Measurements from ENCODE around the gene TSPAN3.

The TSPAN3 gene

DNA sequence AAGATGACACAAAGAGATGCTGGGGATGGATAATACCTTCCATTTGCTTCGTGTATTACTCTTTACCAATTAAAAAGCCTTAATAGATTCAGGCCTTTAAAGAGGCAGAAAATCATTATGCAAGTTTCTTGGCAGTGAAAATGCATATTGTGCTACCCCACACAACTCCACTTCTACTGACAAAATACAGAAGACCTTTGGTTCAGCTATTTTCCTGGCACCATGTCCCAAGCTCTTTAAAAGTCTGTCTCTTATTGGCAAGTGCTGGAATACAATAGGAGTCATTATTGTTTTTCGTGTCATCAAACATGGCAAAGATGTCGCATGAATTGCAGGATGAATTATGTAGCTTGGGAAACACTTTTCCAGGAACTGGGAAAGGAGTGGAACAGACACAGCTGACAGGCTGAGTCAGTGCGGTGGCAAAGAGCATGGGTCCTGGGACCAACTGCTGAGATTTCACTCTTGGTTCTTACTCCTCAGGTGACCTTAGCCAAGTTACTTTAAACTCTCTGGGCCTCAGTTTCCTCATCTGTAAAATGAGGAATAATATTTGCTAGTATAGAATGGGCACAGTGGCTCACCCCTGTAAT lies 5.5 kb upstream of the TSPAN3 start:
- H3K9ac ChIP-seq (ENCODE audit: low read depth, low read length, poor library complexity), result no peak overlapping the region
- DNase-seq (ENCODE audit: low spot score), result no peak
- H3K27me3 ChIP-seq (ENCODE audit: control insufficient read depth in 3 of 3, insufficient read depth in 3 of 3, low read depth in 1 of 3, low read length in 3 of 3), result no peaks in the 10 kb centered on the region
- no peak overlapping the region for H3K18ac ChIP-seq (ENCODE audit: low read length)
- H4K8ac ChIP-seq (ENCODE audit: low read depth, low read length), result no peak overlapping the region
- H2BK5ac ChIP-seq (ENCODE audit: low read length), result no peak overlapping the region
- no peak overlapping the region for H3K14ac ChIP-seq (ENCODE audit: low read length)
- H4K91ac ChIP-seq (ENCODE audit: low read depth, low read length, poor library complexity), result no peak overlapping the region
- no peaks in the 10 kb centered on the region for H3K9me3 ChIP-seq (replicated peaks in 1 of 2; ENCODE audit: control insufficient read depth in 2 of 2, insufficient read depth in 1 of 2, low read depth in 1 of 2, low read length in 2 of 2)
- H3K79me1 ChIP-seq (ENCODE audit: low read depth, low read length), result no peaks in the 10 kb centered on the region
- no peaks in the 10 kb centered on the region for H3K36me3 ChIP-seq (replicated peaks in 1 of 2; ENCODE audit: control insufficient read depth in 2 of 2, insufficient read depth in 2 of 2, low read length in 2 of 2)
- no peak overlapping the region for H2BK120ac ChIP-seq (ENCODE audit: low read depth, low read length)
- no peak overlapping the region for H3K23ac ChIP-seq (ENCODE audit: low read depth, low read length, poor library complexity)
- H3K4me3 ChIP-seq (ENCODE audit: low read length in 2 of 2), result no peak overlapping the region
- H2AK5ac ChIP-seq (ENCODE audit: low read depth, low read length), result no peak overlapping the region
- no peaks in the 10 kb centered on the region for H3K4me1 ChIP-seq (ENCODE audit: control insufficient read depth in 2 of 2, insufficient read depth in 1 of 2, low read depth in 1 of 2, low read length in 2 of 2)
- no peak overlapping the region for H2BK12ac ChIP-seq (ENCODE audit: low read length)
- H3K4ac ChIP-seq (ENCODE audit: low read length), result no peak overlapping the region
- no peak overlapping the region for H2BK15ac ChIP-seq (ENCODE audit: low read length)
- no peak overlapping the region for H2AFZ ChIP-seq (ENCODE audit: low read length)
- H3K4me2 ChIP-seq (ENCODE audit: insufficient read depth, low read length, poor library complexity, severe bottlenecking), result no peak overlapping the region
- H3K27ac ChIP-seq (replicated peaks; ENCODE audit: low read length), result no peak overlapping the region
- WGBS, 2 donors (ENCODE audit: extremely low coverage in 2 of 2, insufficient read length in 2 of 2, insufficient replicate concordance in 1 of 2), result no CpG with 5 or more reads among the region's 4 CpGs

DNA sequence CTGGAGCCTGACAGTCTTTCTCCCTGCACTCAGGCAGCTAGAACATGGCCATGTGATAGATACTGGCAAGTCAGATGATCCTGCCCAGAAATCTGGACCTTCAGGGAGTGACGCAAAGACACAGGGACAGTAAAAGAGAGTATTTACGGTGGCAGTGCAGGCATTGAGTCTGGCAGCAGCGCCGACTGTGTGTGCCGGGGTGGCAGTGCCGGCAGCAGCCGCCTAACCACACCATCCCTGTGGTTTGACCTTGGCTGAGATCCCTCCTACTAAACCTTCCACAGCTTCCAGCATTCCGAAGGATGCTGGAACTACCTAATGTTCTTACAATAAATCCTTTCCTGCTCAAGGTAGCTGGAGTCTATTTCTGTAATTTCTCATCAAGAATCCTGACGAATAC lies 4.6 kb upstream of the TSPAN3 start:
- Histone ChIP-seq H3K79me1 (ENCODE audit: low read depth, low read length) (no peaks in the 10 kb centered on the region), H2BK120ac (ENCODE audit: low read depth, low read length) (no peak overlapping the region), H3K18ac (ENCODE audit: low read length) (no peak overlapping the region), H3K14ac (ENCODE audit: low read length) (no peak overlapping the region), H4K8ac (ENCODE audit: low read depth, low read length) (no peak overlapping the region), H2BK12ac (ENCODE audit: low read length) (no peak overlapping the region), H3K4me1 (ENCODE audit: control insufficient read depth in 2 of 2, insufficient read depth in 1 of 2, low read depth in 1 of 2, low read length in 2 of 2) (no peaks in the 10 kb centered on the region), H3K4me3 (ENCODE audit: low read length in 2 of 2) (no peak overlapping the region), H3K4ac (ENCODE audit: low read length) (no peak overlapping the region), H4K91ac (ENCODE audit: low read depth, low read length, poor library complexity) (no peak overlapping the region), H3K23ac (ENCODE audit: low read depth, low read length, poor library complexity) (peak overlapping the region; percentile 55), H2AFZ (ENCODE audit: low read length) (no peak overlapping the region), H3K9ac (ENCODE audit: low read depth, low read length, poor library complexity) (no peak overlapping the region), H2BK15ac (ENCODE audit: low read length) (peak overlapping the region; percentile 37), H3K27ac (replicated peaks; ENCODE audit: low read length) (no peak overlapping the region), H3K27me3 (ENCODE audit: control insufficient read depth in 3 of 3, insufficient read depth in 3 of 3, low read depth in 1 of 3, low read length in 3 of 3) (no peaks in the 10 kb centered on the region), H3K36me3 (replicated peaks in 1 of 2; ENCODE audit: control insufficient read depth in 2 of 2, insufficient read depth in 2 of 2, low read length in 2 of 2) (no peaks in the 10 kb centered on the region), H3K4me2 (ENCODE audit: insufficient read depth, low read length, poor library complexity, severe bottlenecking) (no peak overlapping the region), H2BK5ac (ENCODE audit: low read length) (no peak overlapping the region), H3K9me3 (replicated peaks in 1 of 2; ENCODE audit: control insufficient read depth in 2 of 2, insufficient read depth in 1 of 2, low read depth in 1 of 2, low read length in 2 of 2) (no peaks in the 10 kb centered on the region), H2AK5ac (ENCODE audit: low read depth, low read length) (no peak overlapping the region)
- DNase-seq (ENCODE audit: low spot score), result no peak
- WGBS, 2 donors (ENCODE audit: extremely low coverage in 2 of 2, insufficient read length in 2 of 2, insufficient replicate concordance in 1 of 2), result no CpG with 5 or more reads among the region's 9 CpGs

DNA sequence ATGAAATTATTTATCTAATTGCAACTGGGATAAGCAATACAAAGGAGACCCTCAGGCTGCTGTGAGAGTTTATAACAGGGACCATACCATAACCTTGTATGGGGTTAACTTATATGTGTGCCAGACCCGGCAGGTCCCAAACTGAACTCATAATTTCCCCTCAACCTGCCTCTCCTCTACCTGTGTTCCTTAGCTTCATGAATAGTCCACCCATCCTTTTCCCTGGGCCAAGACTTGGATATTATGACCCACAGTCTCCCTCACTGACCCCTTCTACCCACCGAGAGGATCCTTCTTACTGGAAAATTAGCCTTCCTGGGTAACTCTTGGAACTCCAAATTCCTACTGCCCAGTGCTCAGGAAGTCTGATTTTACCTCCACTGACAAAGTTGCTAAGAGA lies 3.4 kb upstream of the TSPAN3 start:
- Histone ChIP-seq H3K23ac (ENCODE audit: low read depth, low read length, poor library complexity) (no peak overlapping the region), H3K36me3 (replicated peaks in 1 of 2; ENCODE audit: control insufficient read depth in 2 of 2, insufficient read depth in 2 of 2, low read length in 2 of 2) (peaks cover 0 to 4% of the 10 kb centered on the region in 2 donors), H3K14ac (ENCODE audit: low read length) (no peak overlapping the region), H3K9me3 (replicated peaks in 1 of 2; ENCODE audit: control insufficient read depth in 2 of 2, insufficient read depth in 1 of 2, low read depth in 1 of 2, low read length in 2 of 2) (no peaks in the 10 kb centered on the region), H3K4me1 (ENCODE audit: control insufficient read depth in 2 of 2, insufficient read depth in 1 of 2, low read depth in 1 of 2, low read length in 2 of 2) (peaks cover 4 to 5% of the 10 kb centered on the region in 2 donors), H4K91ac (ENCODE audit: low read depth, low read length, poor library complexity) (no peak overlapping the region), H2BK12ac (ENCODE audit: low read length) (no peak overlapping the region), H3K27me3 (ENCODE audit: control insufficient read depth in 3 of 3, insufficient read depth in 3 of 3, low read depth in 1 of 3, low read length in 3 of 3) (no peaks in the 10 kb centered on the region), H3K79me1 (ENCODE audit: low read depth, low read length) (no peaks in the 10 kb centered on the region), H3K4me2 (ENCODE audit: insufficient read depth, low read length, poor library complexity, severe bottlenecking) (no peak overlapping the region), H3K27ac (replicated peaks; ENCODE audit: low read length) (no peak overlapping the region), H2AK5ac (ENCODE audit: low read depth, low read length) (no peak overlapping the region), H2BK15ac (ENCODE audit: low read length) (no peak overlapping the region), H3K18ac (ENCODE audit: low read length) (no peak overlapping the region), H3K4me3 (ENCODE audit: low read length in 2 of 2) (no peak overlapping the region), H2BK120ac (ENCODE audit: low read depth, low read length) (no peak overlapping the region), H2BK5ac (ENCODE audit: low read length) (no peak overlapping the region), H3K4ac (ENCODE audit: low read length) (no peak overlapping the region), H4K8ac (ENCODE audit: low read depth, low read length) (no peak overlapping the region), H2AFZ (ENCODE audit: low read length) (no peak overlapping the region), H3K9ac (ENCODE audit: low read depth, low read length, poor library complexity) (no peak overlapping the region)
- no CpG with 5 or more reads among the region's 2 CpGs for WGBS, 2 donors (ENCODE audit: extremely low coverage in 2 of 2, insufficient read length in 2 of 2, insufficient replicate concordance in 1 of 2)
- no peak for DNase-seq (ENCODE audit: low spot score)

DNA sequence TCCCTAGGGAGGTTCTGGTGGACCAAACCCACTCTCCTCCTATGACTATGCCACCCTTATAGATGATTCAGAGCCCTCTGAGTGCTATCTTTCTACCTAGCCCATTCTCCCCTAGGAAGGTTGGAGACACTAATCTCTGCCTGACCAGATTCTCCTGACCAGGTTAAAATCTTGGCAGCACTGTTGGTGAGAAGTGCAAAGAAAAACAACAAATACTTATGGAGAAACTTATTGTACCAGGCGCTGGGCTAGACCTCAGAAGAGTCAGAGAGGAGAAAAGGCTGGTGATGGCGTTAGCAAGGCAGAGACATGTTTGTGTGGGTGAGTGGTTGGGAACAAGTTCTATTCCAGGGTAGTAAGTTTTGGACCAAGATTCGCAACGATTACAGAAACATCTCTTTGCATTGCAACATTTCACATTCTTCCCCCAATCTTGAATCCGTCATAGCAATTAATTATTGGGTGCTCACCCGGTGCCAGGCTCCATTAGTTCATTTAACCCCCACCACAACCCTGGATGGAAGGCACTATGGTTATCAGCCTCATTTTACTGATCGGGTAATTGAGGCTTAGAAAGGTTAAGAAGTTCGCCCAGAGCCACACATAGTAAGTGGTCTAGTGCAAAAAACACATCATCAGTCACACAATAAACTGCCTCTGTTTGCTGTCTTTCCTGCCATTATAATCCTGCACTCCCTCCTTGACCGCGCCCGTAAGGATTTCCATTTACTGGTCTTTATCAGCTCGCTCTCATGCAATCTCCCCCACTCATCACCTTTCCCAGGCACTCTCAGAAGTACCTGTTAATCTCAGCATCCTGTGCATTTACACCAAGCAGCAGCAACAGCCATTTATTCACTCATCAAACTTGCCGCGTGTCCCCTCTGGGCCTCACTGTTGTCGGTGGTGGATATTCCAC lies 655 bp upstream of the TSPAN3 start:
- no peak for DNase-seq (ENCODE audit: low spot score)
- no peak overlapping the region for H4K91ac ChIP-seq (ENCODE audit: low read depth, low read length, poor library complexity)
- H3K14ac ChIP-seq (ENCODE audit: low read length), result no peak overlapping the region
- H3K4ac ChIP-seq (ENCODE audit: low read length), result no peak overlapping the region
- WGBS, 2 donors (ENCODE audit: extremely low coverage in 2 of 2, insufficient read length in 2 of 2, insufficient replicate concordance in 1 of 2), result no CpG with 5 or more reads among the region's 15 CpGs
- no peak overlapping the region for H2BK12ac ChIP-seq (ENCODE audit: low read length)
- peak overlapping the region; percentile 99 for H2AFZ ChIP-seq (ENCODE audit: low read length)
- no peak overlapping the region for H4K8ac ChIP-seq (ENCODE audit: low read depth, low read length)
- H3K9ac ChIP-seq (ENCODE audit: low read depth, low read length, poor library complexity), result no peak overlapping the region
- no peak overlapping the region for H3K23ac ChIP-seq (ENCODE audit: low read depth, low read length, poor library complexity)
- H2AK5ac ChIP-seq (ENCODE audit: low read depth, low read length), result no peak overlapping the region
- no peak overlapping the region for H3K27ac ChIP-seq (replicated peaks; ENCODE audit: low read length)
- H3K79me1 ChIP-seq (ENCODE audit: low read depth, low read length), result no peaks in the 10 kb centered on the region
- peak overlapping the region in 1 of 2 donors; percentile 82 for H3K4me3 ChIP-seq (ENCODE audit: low read length in 2 of 2)
- H3K4me1 ChIP-seq (ENCODE audit: control insufficient read depth in 2 of 2, insufficient read depth in 1 of 2, low read depth in 1 of 2, low read length in 2 of 2), result peaks cover 5 to 10% of the 10 kb centered on the region in 2 donors
- no peaks in the 10 kb centered on the region for H3K9me3 ChIP-seq (replicated peaks in 1 of 2; ENCODE audit: control insufficient read depth in 2 of 2, insufficient read depth in 1 of 2, low read depth in 1 of 2, low read length in 2 of 2)
- H2BK5ac ChIP-seq (ENCODE audit: low read length), result no peak overlapping the region
- H2BK15ac ChIP-seq (ENCODE audit: low read length), result no peak overlapping the region
- H3K36me3 ChIP-seq (replicated peaks in 1 of 2; ENCODE audit: control insufficient read depth in 2 of 2, insufficient read depth in 2 of 2, low read length in 2 of 2), result peaks cover 2 to 31% of the 10 kb centered on the region in 2 donors
- no peak overlapping the region for H3K18ac ChIP-seq (ENCODE audit: low read length)
- no peak overlapping the region for H2BK120ac ChIP-seq (ENCODE audit: low read depth, low read length)
- no peaks in the 10 kb centered on the region for H3K27me3 ChIP-seq (ENCODE audit: control insufficient read depth in 3 of 3, insufficient read depth in 3 of 3, low read depth in 1 of 3, low read length in 3 of 3)
- no peak overlapping the region for H3K4me2 ChIP-seq (ENCODE audit: insufficient read depth, low read length, poor library complexity, severe bottlenecking)

Data from neuronal stem cell (in vitro differentiated cells).